Transverse colon (tissue), 4 donors: Measurements from ENCODE around the gene ONECUT3.

Source experiments
- CTCF ChIP-seq, 5 experiments: fragments of 200-600 bp in 3 of 5; fragments of 450-650 bp in 2 of 5; sonication (generic) in 3 of 5; IDR thresholded peaks; 1 replicate in 2 of 5; 2 replicates in 3 of 5; pipeline ENCODE4 v1.5.1; 2016 to 2017; ENCODE audit warnings: antibody characterized with exemption in 5 of 5, inconsistent platforms in 3 of 5, mild to moderate bottlenecking in 2 of 5, moderate library complexity in 1 of 5
- POLR2A ChIP-seq: fragments of 450-650 bp; IDR thresholded peaks from one replicate; pipeline ENCODE4 v1.6.1; 2016; ENCODE audit warnings: antibody characterized with exemption, mild to moderate bottlenecking, moderate library complexity
- POLR2AphosphoS5 ChIP-seq, 3 donors: sonication (generic); formaldehyde crosslinking; IDR thresholded peaks; one replicate each; pipeline ENCODE4 v1.6.1; 2016; ENCODE audit warnings: antibody characterized with exemption in 3 of 3

DNA sequence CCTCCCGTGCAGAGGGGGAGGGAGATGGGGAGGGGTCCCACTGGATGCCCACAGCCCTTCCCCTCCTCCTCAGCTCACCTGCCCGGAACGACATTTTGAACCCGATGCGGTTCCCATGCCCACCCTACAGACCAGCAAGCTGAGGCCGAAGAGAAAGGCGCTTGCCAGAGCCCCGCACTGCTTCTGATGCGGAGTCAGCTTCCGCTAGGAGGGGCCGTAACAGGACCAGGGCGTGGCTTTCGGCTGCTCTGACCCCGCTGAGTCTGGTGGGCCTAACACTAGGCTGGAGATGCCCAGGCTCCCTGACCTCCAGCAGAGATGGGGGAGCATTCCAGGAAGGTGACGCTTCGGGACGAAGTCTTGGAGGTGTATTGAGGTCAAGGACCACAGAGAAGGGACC, 6.7 kb downstream of the ONECUT3 start:
- TF ChIP-seq POLR2AphosphoS5 (IDR thresholded peaks at IDR 0.05) (no peak), CTCF (IDR thresholded peaks at IDR 0.05) (no peak), POLR2A (no peak)
